Osteoblast (primary cell): ENCODE results near the gene ANTXR1. TPM values are rescaled to one million over a fixed set of nuclear protein-coding genes. Genes with fewer than 3 reads are reported as not detected.
"Not testable (repeated sequence)": the region's sequence is repeated elsewhere in the genome, so short reads cannot be mapped to it uniquely, and the experiment has no call there.

Experiments used
- DNase-seq: peaks from one replicate; pipeline ENCODE4 v3.0.0; 2011; ENCODE audit warnings: low spot score, mixed read lengths; ENCODE audit not compliant: insufficient read length; ENCODE audit errors: missing footprints
- H2AFZ ChIP-seq: 2 replicates; pipeline ENCODE4 v1.6.0; 2011; ENCODE audit warnings: mild to moderate bottlenecking, low read length
- H3K27ac ChIP-seq: 2 replicates; pipeline ENCODE4 v1.5.1; 2011; ENCODE audit warnings: mild to moderate bottlenecking, low read depth, low read length, moderate library complexity
- H3K27me3 ChIP-seq: 2 replicates; pipeline ENCODE4 v1.6.0; 2012; ENCODE audit warnings: mild to moderate bottlenecking, control low read depth, inconsistent platforms, low read length, moderate library complexity; ENCODE audit not compliant: insufficient read depth
- H3K36me3 ChIP-seq: 2 replicates; pipeline ENCODE4 v1.5.1; 2011; ENCODE audit warnings: mild to moderate bottlenecking, low read length, control low read depth, moderate library complexity; ENCODE audit not compliant: insufficient read depth
- H3K4me1 ChIP-seq: 2 replicates; pipeline ENCODE4 v1.5.1; 2011; ENCODE audit warnings: mild to moderate bottlenecking, low read length, control low read depth, moderate library complexity; ENCODE audit not compliant: insufficient read depth
- H3K4me2 ChIP-seq: 2 replicates; pipeline ENCODE4 v1.6.0; 2011; ENCODE audit warnings: mild to moderate bottlenecking, low read length; ENCODE audit not compliant: insufficient read depth
- H3K4me3 ChIP-seq: fragments of 200-600 bp; sonication (generic); 3 replicates; pipeline ENCODE4 v1.5.1; 2012; ENCODE audit warnings: mild to moderate bottlenecking, low read length, inconsistent platforms; ENCODE audit not compliant: insufficient read depth
- H3K79me2 ChIP-seq: 2 replicates; pipeline ENCODE4 v1.6.0; 2012; ENCODE audit warnings: mild to moderate bottlenecking, low read length, control low read depth, inconsistent platforms; ENCODE audit not compliant: insufficient read depth
- H3K9me3 ChIP-seq: 2 replicates; pipeline ENCODE4 v1.5.1; 2011; ENCODE audit warnings: low read depth, low read length, control low read depth
- H4K20me1 ChIP-seq: 2 replicates; pipeline ENCODE4 v1.6.0; 2012; ENCODE audit warnings: mild to moderate bottlenecking, low read length, control low read depth; ENCODE audit not compliant: insufficient read depth
- total RNA-seq: library from RNA; depleted of rRNA; stranded (reverse); fragments of >200 nt; gene quantifications from 2 replicates; pipeline ENCODE4 v1.2.3, GENCODE V29; 2012
- TF ChIP-seq, protein P1 (sequence below): IDR thresholded peaks from 2 replicates; pipeline ENCODE4 v1.5.1; 2011; ENCODE audit warnings: mild to moderate bottlenecking, low read depth, low read length, moderate library complexity; ENCODE audit errors: extremely low read depth

The ANTXR1 gene
- total RNA-seq, 1 donor = 123 TPM

DNA sequence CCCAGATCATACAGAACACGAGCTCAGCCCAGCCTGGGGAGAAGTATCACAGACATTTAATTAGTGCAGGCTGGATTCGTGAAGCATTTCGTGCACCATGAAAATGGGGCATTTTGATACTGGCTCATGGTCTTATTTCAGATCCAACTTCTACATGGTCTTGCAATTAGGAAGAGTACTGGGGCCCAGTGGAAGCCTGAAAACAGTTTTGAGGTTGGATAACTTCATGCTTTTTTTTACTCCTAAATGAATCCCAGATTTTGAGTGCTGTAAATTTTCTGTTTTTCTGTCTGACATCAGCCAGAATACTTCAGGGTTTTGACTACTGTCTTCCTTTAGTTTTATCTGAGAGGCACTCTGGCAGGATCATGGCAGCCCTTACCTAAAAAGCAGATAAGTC, 213.9 kb downstream of the ANTXR1 start:
- Histone ChIP-seq H3K9me3 (no peaks in the 10 kb centered on the region), H3K79me2 (no peaks in the 10 kb centered on the region), H3K4me1 (peaks cover 46% of the 10 kb centered on the region), H2AFZ (no peak overlapping the region), H3K36me3 (peaks cover 6% of the 10 kb centered on the region), H3K27me3 (no peaks in the 10 kb centered on the region), H3K4me3 (no peak overlapping the region), H3K27ac (no peak overlapping the region), H3K4me2 (no peak overlapping the region), H4K20me1 (no peaks in the 10 kb centered on the region)
- TF ChIP-seq, protein P1, sequence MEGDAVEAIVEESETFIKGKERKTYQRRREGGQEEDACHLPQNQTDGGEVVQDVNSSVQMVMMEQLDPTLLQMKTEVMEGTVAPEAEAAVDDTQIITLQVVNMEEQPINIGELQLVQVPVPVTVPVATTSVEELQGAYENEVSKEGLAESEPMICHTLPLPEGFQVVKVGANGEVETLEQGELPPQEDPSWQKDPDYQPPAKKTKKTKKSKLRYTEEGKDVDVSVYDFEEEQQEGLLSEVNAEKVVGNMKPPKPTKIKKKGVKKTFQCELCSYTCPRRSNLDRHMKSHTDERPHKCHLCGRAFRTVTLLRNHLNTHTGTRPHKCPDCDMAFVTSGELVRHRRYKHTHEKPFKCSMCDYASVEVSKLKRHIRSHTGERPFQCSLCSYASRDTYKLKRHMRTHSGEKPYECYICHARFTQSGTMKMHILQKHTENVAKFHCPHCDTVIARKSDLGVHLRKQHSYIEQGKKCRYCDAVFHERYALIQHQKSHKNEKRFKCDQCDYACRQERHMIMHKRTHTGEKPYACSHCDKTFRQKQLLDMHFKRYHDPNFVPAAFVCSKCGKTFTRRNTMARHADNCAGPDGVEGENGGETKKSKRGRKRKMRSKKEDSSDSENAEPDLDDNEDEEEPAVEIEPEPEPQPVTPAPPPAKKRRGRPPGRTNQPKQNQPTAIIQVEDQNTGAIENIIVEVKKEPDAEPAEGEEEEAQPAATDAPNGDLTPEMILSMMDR = no peak
- DNase-seq = no peak

DNA sequence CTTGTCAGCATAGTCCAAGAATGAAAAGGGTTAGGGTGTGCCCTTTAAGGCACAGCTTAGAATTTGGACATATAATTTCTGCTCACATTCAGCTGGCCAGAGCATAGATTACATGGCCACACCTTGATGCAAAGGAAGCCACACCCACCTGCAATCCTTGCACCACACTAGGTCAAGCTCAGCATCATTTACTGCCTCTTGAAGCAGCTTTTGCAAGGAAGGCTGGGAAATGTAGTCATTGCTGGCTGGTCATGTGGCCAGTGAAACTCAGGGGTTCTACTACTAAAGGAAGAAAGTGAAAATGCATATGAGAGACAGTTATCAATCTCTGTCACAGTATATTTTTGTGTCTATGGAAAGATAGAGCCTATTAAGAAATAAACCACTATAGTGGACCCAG, 214.7 kb downstream of the ANTXR1 start:
- H2AFZ ChIP-seq = no peak overlapping the region
- TF ChIP-seq, protein P1 = no peak
- H3K27me3 ChIP-seq = no peaks in the 10 kb centered on the region
- peaks cover 38% of the 10 kb centered on the region for H3K4me1 ChIP-seq
- H3K27ac ChIP-seq = no peak overlapping the region
- H3K9me3 ChIP-seq = no peaks in the 10 kb centered on the region
- H3K36me3 ChIP-seq = peaks cover 6% of the 10 kb centered on the region
- H3K79me2 ChIP-seq = no peaks in the 10 kb centered on the region
- no peak overlapping the region for H3K4me2 ChIP-seq
- no peak for DNase-seq
- H3K4me3 ChIP-seq = no peak overlapping the region
- no peaks in the 10 kb centered on the region for H4K20me1 ChIP-seq

DNA sequence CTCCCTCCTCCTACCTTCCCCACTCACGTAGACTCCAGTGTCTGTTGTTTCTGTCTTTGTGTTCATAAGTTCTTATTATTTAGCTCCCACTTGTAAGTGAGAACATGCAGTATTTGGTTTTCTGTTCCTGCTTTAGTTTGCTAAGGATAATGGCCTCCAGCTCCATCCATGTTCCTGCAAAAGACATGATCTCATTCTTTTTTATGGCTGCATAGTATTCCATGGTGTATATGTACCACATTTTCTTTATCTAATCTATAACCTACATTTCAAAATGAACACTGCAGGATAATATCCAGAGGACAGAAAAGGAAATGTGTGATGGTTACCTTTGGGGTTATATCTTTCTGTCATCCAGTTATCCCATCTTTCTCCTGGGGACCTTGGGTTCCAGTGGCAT, 218.0 kb downstream of the ANTXR1 start:
- not testable (repeated sequence) for H3K4me1 ChIP-seq, DNase-seq, H3K27ac ChIP-seq, H4K20me1 ChIP-seq, H3K4me3 ChIP-seq, H2AFZ ChIP-seq, H3K4me2 ChIP-seq, H3K9me3 ChIP-seq, H3K27me3 ChIP-seq, H3K36me3 ChIP-seq, H3K79me2 ChIP-seq

DNA sequence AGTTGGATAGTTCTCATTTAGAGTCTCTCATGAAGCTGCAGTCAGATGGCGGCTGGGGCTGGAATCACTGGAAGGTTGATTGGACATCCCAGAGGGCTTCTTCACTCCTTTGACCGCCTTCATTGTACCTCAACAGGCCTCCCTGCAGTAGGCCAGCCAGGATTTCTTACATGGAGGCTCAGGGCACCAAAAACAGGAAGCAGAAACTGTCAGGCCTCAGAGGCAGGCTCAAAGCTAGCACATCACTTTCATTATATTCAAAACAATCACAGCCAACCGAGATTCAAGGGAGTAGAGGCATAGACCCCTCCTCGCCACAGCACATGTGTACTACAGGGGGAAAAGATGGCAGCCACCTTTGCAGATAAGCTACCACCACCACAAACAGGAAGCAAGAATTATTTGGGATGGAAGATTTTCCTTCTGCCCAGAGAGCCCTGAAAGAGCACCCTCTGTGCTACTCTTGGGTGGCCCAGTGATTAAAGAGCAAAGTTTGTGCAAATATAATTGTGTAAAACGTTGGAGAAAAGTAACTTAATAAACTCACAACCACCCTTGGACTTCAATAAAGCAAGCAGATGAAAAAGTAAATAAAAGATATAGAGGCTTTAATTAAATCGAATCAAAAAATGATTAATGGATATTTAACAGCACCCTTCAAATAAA, 218.8 kb downstream of the ANTXR1 start:
- no peak overlapping the region for H3K4me3 ChIP-seq
- H3K4me1 ChIP-seq = peaks cover 2% of the 10 kb centered on the region
- no peaks in the 10 kb centered on the region for H3K9me3 ChIP-seq
- no peak for DNase-seq
- no peaks in the 10 kb centered on the region for H4K20me1 ChIP-seq
- H3K27me3 ChIP-seq = no peaks in the 10 kb centered on the region
- no peaks in the 10 kb centered on the region for H3K79me2 ChIP-seq
- no peak overlapping the region for H3K4me2 ChIP-seq
- H3K36me3 ChIP-seq = peaks cover 6% of the 10 kb centered on the region
- TF ChIP-seq, protein P1 = no peak
- H3K27ac ChIP-seq = no peak overlapping the region
- peak overlapping the region; percentile 22 for H2AFZ ChIP-seq

DNA sequence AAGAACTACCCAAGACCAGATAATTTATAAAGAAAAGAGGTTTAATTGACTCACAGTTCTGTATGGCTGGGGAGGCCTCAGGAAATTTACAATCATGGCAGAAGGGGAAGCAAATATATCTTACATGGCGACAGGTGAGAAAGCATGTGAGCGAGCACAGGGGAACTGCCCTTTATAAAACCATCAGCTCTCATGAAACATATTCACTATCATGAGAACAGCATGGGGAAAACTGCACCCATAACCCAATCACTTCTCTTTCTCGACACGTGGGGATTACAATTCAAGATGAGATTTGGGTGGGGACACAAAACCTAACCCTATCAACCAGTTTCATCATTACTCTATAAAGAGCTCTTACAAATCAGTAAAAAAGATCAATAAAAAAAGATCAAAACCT, 222.9 kb downstream of the ANTXR1 start:
- not testable (repeated sequence) for H3K79me2 ChIP-seq, H3K9me3 ChIP-seq, H3K36me3 ChIP-seq, H4K20me1 ChIP-seq, H3K27me3 ChIP-seq, H3K27ac ChIP-seq, H2AFZ ChIP-seq, DNase-seq, H3K4me3 ChIP-seq, H3K4me2 ChIP-seq
- peaks cover 23% of the 10 kb centered on the region for H3K4me1 ChIP-seq
